Stimulated activated CD4-positive, alpha-beta T cell treated with anti-CD3 and anti-CD28 coated beads, Interleukin-12 subunit alpha, Interleukin-12 subunit beta, amount 100 ng/mL, for 24 hours (primary cell): ENCODE results near the gene RNF224.
A peak's percentile ranks its signal among the peaks of the same experiment; 100 is the strongest.

Source experiments
- DNase-seq, 2 experiments: peaks; one replicate each; pipeline ENCODE4 v3.0.0-alpha.2; 2020; ENCODE audit warnings: low read depth in 2 of 2

RNF224 gene

GRCh38 chr9:137214620-137215019, 12.7 kb upstream of the RNF224 start:
- DNase-seq = no peak

- no peak for DNase-seq
Measured at GRCh38 chr9:137215196-137215986, 11.9 kb upstream of the RNF224 start.

GRCh38 chr9:137216188-137216965, 10.9 kb upstream of the RNF224 start:
- no peak for DNase-seq

- no peak for DNase-seq
Measured at GRCh38 chr9:137217276-137218211, 9.8 kb upstream of the RNF224 start.

GRCh38 chr9:137218212-137218753, 9.0 kb upstream of the RNF224 start:
- no peak for DNase-seq

GRCh38 chr9:137218754-137219271, 8.5 kb upstream of the RNF224 start:
- no peak for DNase-seq

GRCh38 chr9:137219757-137220316, 7.5 kb upstream of the RNF224 start:
- no peak for DNase-seq

GRCh38 chr9:137220317-137221094, 6.8 kb upstream of the RNF224 start:
- no peak for DNase-seq

- no peak for DNase-seq
Measured at GRCh38 chr9:137221095-137221505, 6.2 kb upstream of the RNF224 start.

- no peak for DNase-seq
Measured at GRCh38 chr9:137221506-137222111, 5.7 kb upstream of the RNF224 start.

GRCh38 chr9:137222190-137223077, 4.9 kb upstream of the RNF224 start, which contains the start of gene RNF208:
RNF208 (minus strand) TSS chr9:137222240; CDS start chr9:137221212, 1,028 bp downstream.
- DNase-seq = no peak

- DNase-seq = peak; percentile 97 to 98
Measured at GRCh38 chr9:137223078-137223970, 4.0 kb upstream of the RNF224 start.

- DNase-seq = no peak
Measured at GRCh38 chr9:137224830-137225694, 2.2 kb upstream of the RNF224 start, which contains the start of gene CYSRT1. CYSRT1 (plus strand) TSS chr9:137225174; CDS start chr9:137225622, 448 bp downstream.

GRCh38 chr9:137225699-137226331, 1.5 kb upstream of the RNF224 start:
- DNase-seq = no peak

GRCh38 chr9:137226338-137227053, 806 bp upstream of the RNF224 start:
- DNase-seq = no peak
